DND-41 (cell line): ENCODE results near the gene GPC5.

Source experiments
- ATAC-seq: fragments of 200-7000 bp; cut with Tn5 transposase; 3 replicates; pipeline ENCODE4 v1.9.1; 2021; ENCODE audit warnings: low read depth; ENCODE audit not compliant: insufficient read depth
- DNase-seq: peaks from one replicate; pipeline ENCODE4 v3.0.0-alpha.2; 2020
- H2AFZ ChIP-seq: 2 replicates; pipeline ENCODE4 v1.6.0; 2012; ENCODE audit warnings: low read depth, low read length
- H3K27ac ChIP-seq: 2 replicates; pipeline ENCODE4 v1.5.1; 2012; ENCODE audit warnings: low read length, inconsistent platforms
- H3K27me3 ChIP-seq: fragments of 200-600 bp; sonication (generic); 2 replicates; pipeline ENCODE4 v1.6.0; 2012; ENCODE audit warnings: low read length, mild to moderate bottlenecking, inconsistent platforms; ENCODE audit not compliant: insufficient read depth, poor library complexity
- H3K36me3 ChIP-seq: 2 replicates; pipeline ENCODE4 v1.5.1; 2012; ENCODE audit warnings: low read length, inconsistent platforms; ENCODE audit not compliant: insufficient read depth
- H3K4me1 ChIP-seq: 2 replicates; pipeline ENCODE4 v1.5.1; 2012; ENCODE audit warnings: mild to moderate bottlenecking, low read length; ENCODE audit not compliant: insufficient read depth
- H3K4me2 ChIP-seq: 2 replicates; pipeline ENCODE4 v1.6.0; 2012; ENCODE audit warnings: mild to moderate bottlenecking, moderate library complexity, low read length, inconsistent platforms; ENCODE audit not compliant: insufficient read depth
- H3K4me3 ChIP-seq, 2 experiments: fragments of 200-600 bp in 1 of 2; shearing (Covaris generic) in 1 of 2; 2 replicates each; pipeline ENCODE4 v1.5.1; 2012 to 2016; ENCODE audit warnings: inconsistent platforms in 2 of 2, low read length in 2 of 2, mild to moderate bottlenecking in 2 of 2, low read depth in 1 of 2, moderate library complexity in 1 of 2
- H3K79me2 ChIP-seq: 2 replicates; pipeline ENCODE4 v1.6.0; 2012; ENCODE audit warnings: low read length, inconsistent platforms; ENCODE audit not compliant: insufficient read depth
- H3K9ac ChIP-seq: 2 replicates; pipeline ENCODE4 v1.6.0; 2012; ENCODE audit warnings: low read depth, mild to moderate bottlenecking, inconsistent platforms, low read length, moderate library complexity
- H3K9me3 ChIP-seq: 2 replicates; pipeline ENCODE4 v1.5.1; 2012; ENCODE audit warnings: low read length, moderate library complexity, mild to moderate bottlenecking, inconsistent platforms; ENCODE audit not compliant: insufficient read depth, severe bottlenecking
- H4K20me1 ChIP-seq: 2 replicates; pipeline ENCODE4 v1.6.0; 2012; ENCODE audit warnings: low read length; ENCODE audit not compliant: insufficient read depth
- CTCF ChIP-seq: IDR thresholded peaks from 2 replicates; pipeline ENCODE4 v1.5.1; 2012; ENCODE audit warnings: borderline replicate concordance, low read length, moderate library complexity, mild to moderate bottlenecking; ENCODE audit not compliant: poor library complexity, severe bottlenecking; ENCODE audit errors: extremely low read depth
- EZH2 ChIP-seq: IDR thresholded peaks from 3 replicates; pipeline ENCODE4 v1.6.1; 2012; ENCODE audit warnings: borderline replicate concordance, low read depth, mild to moderate bottlenecking, moderate library complexity, low read length, inconsistent platforms; ENCODE audit not compliant: severe bottlenecking

The GPC5 gene

GRCh38 chr13:92303428-92303827, 905.0 kb downstream of the GPC5 start:
- Histone ChIP-seq H3K36me3 (no peaks in the 10 kb centered on the region), H2AFZ (no peak overlapping the region), H3K27ac (no peak overlapping the region), H3K4me1 (no peaks in the 10 kb centered on the region), H3K4me3 (no peak overlapping the region), H3K4me2 (no peak overlapping the region), H3K27me3 (no peaks in the 10 kb centered on the region), H3K9me3 (no peaks in the 10 kb centered on the region), H3K79me2 (no peaks in the 10 kb centered on the region), H3K9ac (no peak overlapping the region), H4K20me1 (no peaks in the 10 kb centered on the region)
- TF ChIP-seq EZH2 (no peak), CTCF (no peak)
- DNase-seq (no peak), ATAC-seq (no peak)

- no peak for TF ChIP-seq EZH2
- no peak for TF ChIP-seq CTCF
- no peak for ATAC-seq
Measured at GRCh38 chr13:92307752-92308151, 909.3 kb downstream of the GPC5 start.

GRCh38 chr13:92312823-92313222, 914.4 kb downstream of the GPC5 start:
- no peak for DNase-seq
- H3K79me2 ChIP-seq, result no peaks in the 10 kb centered on the region
- no peak overlapping the region for H2AFZ ChIP-seq
- no peak overlapping the region for H3K27ac ChIP-seq
- no peaks in the 10 kb centered on the region for H3K36me3 ChIP-seq
- no peak for ATAC-seq
- no peak overlapping the region for H3K9ac ChIP-seq
- H3K4me2 ChIP-seq, result no peak overlapping the region
- TF ChIP-seq EZH2 (no peak), CTCF (no peak)
- H4K20me1 ChIP-seq, result no peaks in the 10 kb centered on the region
- no peaks in the 10 kb centered on the region for H3K27me3 ChIP-seq
- no peak overlapping the region for H3K4me3 ChIP-seq
- H3K9me3 ChIP-seq, result no peaks in the 10 kb centered on the region
- no peaks in the 10 kb centered on the region for H3K4me1 ChIP-seq

More at GRCh38 chr13:92307752-92308151, 909.3 kb downstream of the GPC5 start:
- H2AFZ ChIP-seq, result no peak overlapping the region
- no peak overlapping the region for H3K4me2 ChIP-seq
- no peak overlapping the region for H3K9ac ChIP-seq
- H3K9me3 ChIP-seq, result no peaks in the 10 kb centered on the region
- H3K27me3 ChIP-seq, result no peaks in the 10 kb centered on the region
- H4K20me1 ChIP-seq, result no peaks in the 10 kb centered on the region
- H3K79me2 ChIP-seq, result no peaks in the 10 kb centered on the region
- H3K27ac ChIP-seq, result no peak overlapping the region
- DNase-seq, result no peak
- no peaks in the 10 kb centered on the region for H3K4me1 ChIP-seq
- H3K4me3 ChIP-seq, result no peak overlapping the region
- no peaks in the 10 kb centered on the region for H3K36me3 ChIP-seq

GRCh38 chr13:92313382-92313781, 915.0 kb downstream of the GPC5 start:
- Histone ChIP-seq H2AFZ (no peak overlapping the region), H3K4me2 (no peak overlapping the region), H3K36me3 (no peaks in the 10 kb centered on the region), H3K79me2 (no peaks in the 10 kb centered on the region), H4K20me1 (no peaks in the 10 kb centered on the region), H3K9me3 (no peaks in the 10 kb centered on the region), H3K27me3 (no peaks in the 10 kb centered on the region), H3K9ac (no peak overlapping the region), H3K27ac (no peak overlapping the region), H3K4me3 (no peak overlapping the region), H3K4me1 (no peaks in the 10 kb centered on the region)
- ATAC-seq (no peak), DNase-seq (no peak)
- TF ChIP-seq EZH2 (no peak), CTCF (no peak)
